Vagina (tissue), 2 donors: ENCODE measurements around the gene GPANK1.

Source experiments
- CTCF ChIP-seq, 3 experiments: fragments of 450-650 bp in 2 of 3; fragments of 200-600 bp in 1 of 3; sonication (generic) in 1 of 3; IDR thresholded peaks; one replicate each; pipeline ENCODE4 v1.5.1; 2017 to 2019; ENCODE audit warnings: antibody characterized with exemption in 3 of 3, mild to moderate bottlenecking in 2 of 3, moderate library complexity in 2 of 3
- POLR2A ChIP-seq, 2 donors: fragments of 450-650 bp; IDR thresholded peaks; one replicate each; pipeline ENCODE4 v1.6.1; 2017; ENCODE audit warnings: antibody characterized with exemption in 2 of 2, mild to moderate bottlenecking in 2 of 2, moderate library complexity in 2 of 2
- POLR2AphosphoS5 ChIP-seq, 2 donors: sonication (generic); formaldehyde crosslinking; IDR thresholded peaks; one replicate each; pipeline ENCODE4 v1.9.0; 2017; ENCODE audit warnings: antibody characterized with exemption in 2 of 2, mild to moderate bottlenecking in 2 of 2, low read depth in 1 of 2; ENCODE audit not compliant: insufficient read depth in 1 of 2

DNA sequence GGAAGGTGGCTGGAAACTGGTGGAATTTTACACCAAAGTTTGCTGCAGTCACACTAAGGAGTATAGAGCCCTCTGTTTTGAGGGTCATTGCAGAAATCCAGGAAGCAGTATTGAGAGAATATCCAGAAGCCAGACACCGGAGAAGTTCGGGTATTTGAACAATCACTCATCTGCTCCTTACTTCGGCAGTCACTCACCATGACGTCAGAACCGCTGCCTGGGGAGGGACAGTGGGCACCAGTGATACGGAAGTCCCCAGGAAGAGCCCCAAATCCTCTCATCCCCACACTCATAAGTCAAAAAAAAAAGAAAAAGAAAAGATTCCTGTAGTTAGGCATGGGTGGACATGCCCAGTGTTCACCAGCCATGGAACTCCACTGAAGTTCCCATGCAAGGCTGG, 12.1 kb upstream of the GPANK1 start:
- no peak for TF ChIP-seq CTCF (IDR thresholded peaks at IDR 0.05)
- TF ChIP-seq POLR2A (IDR thresholded peaks at IDR 0.05) = no peak
- TF ChIP-seq POLR2AphosphoS5 (IDR thresholded peaks at IDR 0.05; ENCODE audit: insufficient read depth in 1 of 2, low read depth in 1 of 2) = no peak
